Keratinocyte (primary cell): ENCODE measurements around the gene GREB1.

Experiments
- CTCF ChIP-seq, 3 experiments: IDR thresholded peaks in 1 of 3; conservative IDR thresholded peaks in 1 of 3; optimal IDR thresholded peaks in 1 of 3; 2 replicates in 2 of 3; 3 replicates in 1 of 3; pipeline versions ENCODE3 to v1.5.1; 2011; ENCODE audit warnings: low read length in 3 of 3, mild to moderate bottlenecking in 3 of 3, moderate library complexity in 2 of 3, control low read depth in 1 of 3, inconsistent platforms in 1 of 3; ENCODE audit not compliant: insufficient read depth in 2 of 3; ENCODE audit errors: extremely low read depth in 1 of 3
- EZH2 ChIP-seq: IDR thresholded peaks from one replicate; pipeline ENCODE4 v1.6.1; 2012; ENCODE audit warnings: inconsistent platforms, mild to moderate bottlenecking, low read length, moderate library complexity

GRCh38 chr2:11530864-11531465 lies 2.9 kb upstream of the GREB1 start:
- TF ChIP-seq CTCF (optimal IDR thresholded peaks at IDR 0.05 in 1 of 3, IDR thresholded peaks at IDR 0.05 in 1 of 3, conservative IDR thresholded peaks at IDR 0.05 in 1 of 3; ENCODE audit: extremely low read depth in 1 of 3, insufficient read depth in 2 of 3, low read length in 3 of 3), result no peak
- no peak for TF ChIP-seq EZH2
